ENCODE results near the gene RAB24. TPM values are rescaled to one million over a fixed set of nuclear protein-coding genes. Genes with fewer than 3 reads are reported as not detected.
A peak's percentile ranks its signal among the peaks of the same experiment; 100 is the strongest.
"Not testable (repeated sequence)": the region's sequence is repeated elsewhere in the genome, so short reads cannot be mapped to it uniquely, and the experiment has no call there.

RAB24 gene
- total and polyA plus RNA-seq, 4 donors, result 15.5 to 58.9 (median 39.0) TPM

DNA sequence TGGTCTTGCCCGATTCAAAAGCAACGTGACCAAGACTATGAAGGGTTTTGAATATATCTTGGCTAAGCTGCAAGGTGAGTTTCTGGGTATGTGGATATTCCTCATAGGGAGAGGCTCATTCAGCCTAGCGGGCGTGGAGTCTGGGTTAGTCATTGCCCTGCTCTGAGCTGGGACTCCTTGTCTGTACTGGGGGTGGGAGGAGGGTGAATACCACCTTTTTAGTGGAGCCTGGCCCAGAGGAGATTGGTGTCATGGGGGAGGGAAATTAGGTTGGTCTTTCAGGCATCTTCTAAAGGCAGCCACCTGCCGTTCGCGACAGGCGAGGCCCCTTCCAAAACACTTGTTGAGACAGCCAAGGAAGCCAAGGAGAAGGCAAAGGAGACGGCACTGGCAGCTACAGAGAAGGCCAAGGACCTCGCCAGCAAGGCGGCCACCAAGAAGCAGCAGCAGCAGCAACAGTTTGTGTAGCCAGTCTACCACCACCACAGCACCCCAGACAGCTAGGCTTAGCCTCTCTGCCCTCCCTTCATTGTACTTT is 2.7 kb upstream of the RAB24 start:
- not testable (repeated sequence) for DNase-seq (ENCODE audit: low read depth in 4 of 6, low spot score in 6 of 6); H3K9me3 ChIP-seq (ENCODE audit: control insufficient read depth, insufficient read depth, low read length); H3K27me3 ChIP-seq (ENCODE audit: control insufficient read depth, insufficient read depth, low read length); H3K4me3 ChIP-seq (ENCODE audit: low read depth, low read length); H3K27ac ChIP-seq (ENCODE audit: low read depth, low read length)
- 89% methylated on average over 9 of the region's 11 CpGs for WGBS (ENCODE audit: insufficient coverage)
- Histone ChIP-seq H3K4me1 (ENCODE audit: control insufficient read depth, insufficient read depth, low read length) (peaks cover 65% of the 10 kb centered on the region), H3K36me3 (ENCODE audit: control insufficient read depth, insufficient read depth, low read length) (peaks cover 52% of the 10 kb centered on the region)

DNA sequence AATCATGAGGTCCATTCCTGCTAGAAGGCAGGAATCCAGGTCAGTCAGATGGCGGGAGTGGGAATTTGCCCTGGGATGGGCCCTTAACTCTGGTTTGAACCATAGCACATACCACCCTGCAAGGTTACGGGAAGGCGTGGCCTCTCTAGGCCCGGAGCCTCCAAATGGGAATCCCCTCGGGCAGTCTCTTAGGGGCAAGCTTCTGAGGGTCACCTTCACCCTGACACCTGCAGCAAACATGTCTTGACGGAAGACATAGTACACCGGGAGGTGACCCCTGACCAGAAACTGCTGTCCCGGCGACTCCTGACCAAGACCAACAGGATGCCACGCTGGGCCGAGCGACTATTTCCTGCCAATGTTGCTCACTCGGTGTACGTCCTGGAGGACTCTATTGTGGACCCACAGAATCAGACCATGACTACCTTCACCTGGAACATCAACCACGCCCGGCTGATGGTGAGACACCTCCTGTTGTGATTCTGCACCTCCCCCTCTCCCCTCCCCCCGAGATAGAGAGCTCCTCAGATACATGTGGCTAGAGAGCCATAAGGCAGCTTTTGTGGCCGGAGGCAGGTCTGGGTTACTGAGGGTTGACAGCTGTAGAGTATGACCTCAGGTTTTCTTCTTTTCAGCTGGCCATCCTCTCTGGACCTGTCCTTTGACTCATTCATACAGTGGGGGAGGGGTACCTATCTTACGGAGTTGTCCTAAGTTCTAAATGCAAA is 1.0 kb upstream of the RAB24 start:
- H3K27ac ChIP-seq (ENCODE audit: low read depth, low read length), result no peak overlapping the region
- 29% methylated on average over 6 of the region's 19 CpGs for whole genome bisulfite sequencing (ENCODE audit: insufficient coverage)

DNA sequence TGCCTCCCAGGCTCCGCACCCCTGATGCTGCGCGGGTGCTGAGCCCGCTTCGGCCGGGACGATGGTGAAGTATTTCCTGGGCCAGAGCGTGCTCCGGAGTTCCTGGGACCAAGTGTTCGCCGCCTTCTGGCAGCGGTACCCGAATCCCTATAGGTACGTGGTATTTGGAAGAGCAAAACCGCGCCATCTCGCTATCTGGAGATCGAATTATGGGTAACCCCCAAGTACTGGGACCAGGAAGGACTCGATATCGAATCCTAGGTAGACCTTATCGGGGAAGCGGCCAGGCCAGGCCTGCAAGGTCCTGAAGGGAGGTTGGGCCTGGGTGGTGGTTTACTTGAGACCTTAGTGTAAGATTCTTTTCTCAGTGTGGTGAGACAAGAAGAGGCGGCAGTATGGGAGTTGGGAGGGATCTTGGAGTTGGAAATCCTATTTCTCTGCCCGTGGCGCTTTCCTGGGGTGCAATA is 439 bp upstream of the RAB24 start:
- H3K9me3 ChIP-seq (ENCODE audit: control insufficient read depth, insufficient read depth, low read length), result no peaks in the 10 kb centered on the region
- DNase-seq (ENCODE audit: low read depth in 4 of 6, low spot score in 6 of 6), result no peak
- peak overlapping the region; percentile 56 for H3K4me3 ChIP-seq (ENCODE audit: low read depth, low read length)
- no peak overlapping the region for H3K27ac ChIP-seq (ENCODE audit: low read depth, low read length)
- peaks cover 46% of the 10 kb centered on the region for H3K4me1 ChIP-seq (ENCODE audit: control insufficient read depth, insufficient read depth, low read length)
- no peaks in the 10 kb centered on the region for H3K27me3 ChIP-seq (ENCODE audit: control insufficient read depth, insufficient read depth, low read length)
- under 1% methylated on average over 25 of the region's 25 CpGs for WGBS (ENCODE audit: insufficient coverage)
- H3K36me3 ChIP-seq (ENCODE audit: control insufficient read depth, insufficient read depth, low read length), result peaks cover 59% of the 10 kb centered on the region

More for the DNA sequence above, 1.0 kb upstream of the RAB24 start:
- Histone ChIP-seq H3K9me3 (ENCODE audit: control insufficient read depth, insufficient read depth, low read length) (no peaks in the 10 kb centered on the region), H3K27me3 (ENCODE audit: control insufficient read depth, insufficient read depth, low read length) (no peaks in the 10 kb centered on the region), H3K4me1 (ENCODE audit: control insufficient read depth, insufficient read depth, low read length) (peaks cover 52% of the 10 kb centered on the region), H3K4me3 (ENCODE audit: low read depth, low read length) (peak overlapping the region; percentile 56), H3K36me3 (ENCODE audit: control insufficient read depth, insufficient read depth, low read length) (peaks cover 57% of the 10 kb centered on the region)
- no peak for DNase-seq (ENCODE audit: low read depth in 4 of 6, low spot score in 6 of 6)

DNA sequence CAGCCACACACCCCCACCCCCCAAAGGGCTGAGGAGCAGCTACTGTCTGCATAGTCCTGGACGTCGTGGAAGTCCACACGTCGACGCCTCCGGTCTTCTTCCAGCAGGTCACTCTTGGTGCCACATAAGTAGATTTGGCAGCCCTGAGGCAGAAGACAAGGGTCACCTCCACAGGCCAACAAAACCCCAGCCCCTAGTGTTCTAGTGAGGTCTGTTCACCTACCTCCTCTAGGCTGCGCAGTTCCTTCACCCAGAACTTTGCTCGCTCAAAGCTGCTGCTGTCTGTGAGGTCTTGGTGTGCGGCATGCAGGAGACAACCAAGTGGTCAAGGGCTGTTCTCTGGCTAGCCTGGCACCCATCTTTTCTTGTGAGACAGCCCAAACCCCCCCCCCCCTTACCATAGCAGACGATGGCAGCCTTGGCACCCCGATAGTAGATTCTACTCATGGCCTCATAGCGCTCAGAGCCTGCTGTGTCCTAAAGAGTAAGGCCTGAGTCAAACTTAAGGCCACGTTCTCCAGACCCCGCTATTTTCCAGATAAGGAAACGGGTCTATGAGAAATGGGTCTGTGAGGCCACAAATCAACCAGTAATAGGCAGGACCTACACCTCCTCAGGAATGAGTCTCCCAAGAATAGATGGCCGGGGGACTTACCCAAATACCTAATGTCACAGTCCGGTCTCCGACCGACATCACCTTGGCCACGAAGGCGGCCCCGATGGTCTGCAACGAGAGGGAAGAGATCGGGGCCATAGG is 987 bp downstream of the RAB24 start:
- no peaks in the 10 kb centered on the region for H3K9me3 ChIP-seq (ENCODE audit: control insufficient read depth, insufficient read depth, low read length)
- H3K4me3 ChIP-seq (ENCODE audit: low read depth, low read length), result peak overlapping the region; percentile 81
- H3K27me3 ChIP-seq (ENCODE audit: control insufficient read depth, insufficient read depth, low read length), result no peaks in the 10 kb centered on the region
- WGBS (ENCODE audit: insufficient coverage), result 56% methylated on average over 12 of the region's 24 CpGs
- peak in 1 of 6 donors; percentile 17 for DNase-seq (ENCODE audit: low read depth in 4 of 6, low spot score in 6 of 6)
- H3K4me1 ChIP-seq (ENCODE audit: control insufficient read depth, insufficient read depth, low read length), result peaks cover 37% of the 10 kb centered on the region
- no peak overlapping the region for H3K27ac ChIP-seq (ENCODE audit: low read depth, low read length)
- peaks cover 54% of the 10 kb centered on the region for H3K36me3 ChIP-seq (ENCODE audit: control insufficient read depth, insufficient read depth, low read length)

DNA sequence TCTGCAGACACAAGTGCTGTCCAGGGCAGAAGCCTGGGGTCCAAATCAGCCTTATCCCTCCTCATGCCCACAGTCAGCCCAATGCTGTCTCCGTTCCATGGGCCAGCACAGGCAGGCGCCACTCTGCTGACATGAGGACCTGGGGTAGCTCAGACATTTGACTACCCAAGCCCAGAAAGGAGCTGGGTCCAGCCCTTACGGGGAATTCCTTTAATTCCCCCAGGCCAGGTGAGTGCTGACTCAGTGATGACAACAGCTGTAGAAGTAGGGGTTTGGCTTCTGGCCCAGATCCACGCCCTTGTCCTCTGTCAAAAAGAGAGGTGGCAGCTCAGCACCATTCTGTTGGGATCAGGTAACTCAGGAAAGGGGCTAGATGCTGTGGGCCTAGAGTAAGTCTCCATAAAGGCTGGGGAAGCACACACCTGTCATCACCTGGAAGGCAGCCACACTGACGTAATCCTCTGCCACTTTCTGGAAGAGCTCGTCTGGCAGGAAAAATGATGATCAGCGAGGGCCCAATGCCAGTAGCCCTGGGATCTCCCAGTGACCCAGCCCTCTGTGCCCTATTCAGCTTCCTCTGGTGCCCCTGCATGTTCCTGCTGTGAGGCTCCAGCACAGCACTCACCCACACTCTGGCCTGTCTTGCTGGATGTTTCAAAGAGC is 1.9 kb downstream of the RAB24 start:
- H3K4me3 ChIP-seq (ENCODE audit: low read depth, low read length), result no peak overlapping the region
- no peaks in the 10 kb centered on the region for H3K9me3 ChIP-seq (ENCODE audit: control insufficient read depth, insufficient read depth, low read length)
- peaks cover 47% of the 10 kb centered on the region for H3K36me3 ChIP-seq (ENCODE audit: control insufficient read depth, insufficient read depth, low read length)
- H3K27me3 ChIP-seq (ENCODE audit: control insufficient read depth, insufficient read depth, low read length), result no peaks in the 10 kb centered on the region
- H3K4me1 ChIP-seq (ENCODE audit: control insufficient read depth, insufficient read depth, low read length), result peaks cover 29% of the 10 kb centered on the region
- WGBS (ENCODE audit: insufficient coverage), result 68% methylated on average over 7 of the region's 7 CpGs
- no peak for DNase-seq (ENCODE audit: low read depth in 4 of 6, low spot score in 6 of 6)
- no peak overlapping the region for H3K27ac ChIP-seq (ENCODE audit: low read depth, low read length)

DNA sequence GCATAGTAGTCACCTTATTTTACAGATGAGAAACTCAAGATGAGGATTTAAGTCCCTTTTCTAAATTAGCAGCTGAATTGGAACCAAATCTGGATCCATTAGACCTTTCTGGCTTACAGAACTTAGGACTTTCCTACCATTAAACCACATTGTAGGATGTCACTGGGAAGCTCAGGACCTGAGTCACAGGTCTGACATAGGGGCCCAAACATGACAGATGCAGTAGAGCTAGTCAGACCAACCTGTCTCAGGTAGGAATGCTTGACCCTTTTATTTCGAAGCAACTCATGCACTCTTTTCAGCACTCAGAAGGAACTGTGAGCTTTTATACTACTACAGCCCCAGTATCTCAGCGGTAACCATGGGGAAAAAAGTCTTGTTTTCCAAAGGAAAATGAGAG is 2.6 kb downstream of the RAB24 start:
- Histone ChIP-seq H3K27ac (ENCODE audit: low read depth, low read length) (no peak overlapping the region), H3K36me3 (ENCODE audit: control insufficient read depth, insufficient read depth, low read length) (peaks cover 47% of the 10 kb centered on the region), H3K4me1 (ENCODE audit: control insufficient read depth, insufficient read depth, low read length) (peaks cover 29% of the 10 kb centered on the region)

DNA sequence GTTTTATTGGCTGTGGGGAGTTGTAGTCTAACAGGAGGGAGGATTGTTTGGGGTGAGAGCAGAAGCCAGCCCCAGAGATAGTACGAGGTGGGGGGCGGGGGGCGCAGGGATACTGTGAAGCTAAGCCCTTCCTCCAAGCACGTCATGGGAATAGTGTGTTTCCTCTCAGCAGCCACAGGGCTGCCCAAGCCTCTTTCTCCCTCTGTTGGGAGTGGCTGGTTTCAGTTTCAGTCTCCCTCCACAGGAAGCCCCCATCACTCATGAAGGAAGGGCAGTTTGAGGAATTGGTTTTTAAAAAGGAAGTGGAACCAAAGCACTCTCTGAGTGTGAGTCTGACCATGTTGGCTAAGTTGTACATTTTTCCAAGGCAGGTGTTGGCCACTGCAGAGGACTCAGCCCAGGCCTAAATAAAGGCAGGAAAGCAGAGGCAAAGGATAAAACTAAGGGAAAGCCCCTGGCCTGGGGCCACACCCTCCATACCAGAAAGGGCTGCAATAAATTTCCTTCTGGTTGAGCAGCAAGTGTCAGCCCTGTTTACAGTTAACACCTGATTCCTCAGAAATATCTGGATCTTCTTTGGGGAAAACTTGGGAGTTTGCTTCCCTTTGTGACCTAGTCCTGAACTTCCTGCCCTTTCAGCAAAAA is 3.2 kb downstream of the RAB24 start:
- Histone ChIP-seq H3K4me3 (ENCODE audit: low read depth, low read length) (no peak overlapping the region), H3K27me3 (ENCODE audit: control insufficient read depth, insufficient read depth, low read length) (no peaks in the 10 kb centered on the region), H3K9me3 (ENCODE audit: control insufficient read depth, insufficient read depth, low read length) (no peaks in the 10 kb centered on the region), H3K4me1 (ENCODE audit: control insufficient read depth, insufficient read depth, low read length) (peaks cover 29% of the 10 kb centered on the region), H3K27ac (ENCODE audit: low read depth, low read length) (peak overlapping the region; percentile 22), H3K36me3 (ENCODE audit: control insufficient read depth, insufficient read depth, low read length) (peaks cover 48% of the 10 kb centered on the region)
- DNase-seq (ENCODE audit: low read depth in 4 of 6, low spot score in 6 of 6), result peak in 1 of 6 donors; percentile 62
- no CpG with 5 or more reads among the region's 4 CpGs for WGBS (ENCODE audit: insufficient coverage)

More for the DNA sequence above, 2.6 kb downstream of the RAB24 start:
- Histone ChIP-seq H3K27me3 (ENCODE audit: control insufficient read depth, insufficient read depth, low read length) (no peaks in the 10 kb centered on the region), H3K4me3 (ENCODE audit: low read depth, low read length) (no peak overlapping the region), H3K9me3 (ENCODE audit: control insufficient read depth, insufficient read depth, low read length) (no peaks in the 10 kb centered on the region)
- DNase-seq (ENCODE audit: low read depth in 4 of 6, low spot score in 6 of 6), result no peak
- WGBS (ENCODE audit: insufficient coverage), result no CpG with 5 or more reads among the region's 2 CpGs

DNA sequence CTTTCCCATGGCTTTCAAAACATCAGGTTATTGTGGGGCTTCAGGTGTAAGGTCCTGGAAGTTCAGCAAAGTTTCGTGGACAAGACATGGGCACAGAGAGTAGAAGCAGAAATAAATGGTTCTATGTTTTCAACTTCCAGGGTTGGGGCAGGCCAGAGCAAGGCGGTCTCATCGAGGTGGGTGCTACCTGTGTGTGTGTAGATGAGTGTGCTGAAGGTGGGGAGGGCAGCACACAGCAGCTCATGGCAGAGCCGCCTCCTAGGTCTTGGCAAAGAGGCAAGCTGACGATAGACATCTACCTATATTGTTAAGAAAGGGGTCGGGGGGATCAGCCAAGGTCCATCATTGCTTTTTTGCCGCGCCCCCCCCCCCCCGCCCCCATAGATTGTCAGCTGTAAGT is 3.8 kb downstream of the RAB24 start:
- WGBS (ENCODE audit: insufficient coverage), result 94% methylated on average over 5 of the region's 9 CpGs
- peaks cover 27% of the 10 kb centered on the region for H3K4me1 ChIP-seq (ENCODE audit: control insufficient read depth, insufficient read depth, low read length)
- H3K9me3 ChIP-seq (ENCODE audit: control insufficient read depth, insufficient read depth, low read length), result no peaks in the 10 kb centered on the region
- no peak overlapping the region for H3K4me3 ChIP-seq (ENCODE audit: low read depth, low read length)
- H3K36me3 ChIP-seq (ENCODE audit: control insufficient read depth, insufficient read depth, low read length), result peaks cover 52% of the 10 kb centered on the region
- no peaks in the 10 kb centered on the region for H3K27me3 ChIP-seq (ENCODE audit: control insufficient read depth, insufficient read depth, low read length)
- DNase-seq (ENCODE audit: low read depth in 4 of 6, low spot score in 6 of 6), result no peak
- no peak overlapping the region for H3K27ac ChIP-seq (ENCODE audit: low read depth, low read length)

DNA sequence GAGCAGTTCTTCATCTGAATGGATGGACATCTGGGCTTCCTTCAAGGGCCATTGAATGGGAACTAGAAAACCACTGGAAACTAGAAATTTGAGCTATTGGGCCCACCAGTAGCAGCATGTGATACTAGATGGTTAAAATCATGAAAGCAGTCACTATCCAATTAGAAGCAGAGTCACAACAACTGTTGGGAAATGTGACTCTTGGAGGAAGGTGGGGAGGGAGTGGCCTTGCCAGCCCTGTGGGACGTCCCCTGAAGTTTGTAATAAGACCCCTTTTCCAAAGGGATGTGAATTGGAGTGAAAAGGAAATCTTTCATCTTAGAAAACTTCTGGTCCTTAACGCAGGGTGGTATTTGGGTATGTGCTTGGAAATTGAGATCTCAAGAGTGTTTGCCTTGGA is 5.6 kb downstream of the RAB24 start:
- H3K4me1 ChIP-seq (ENCODE audit: control insufficient read depth, insufficient read depth, low read length), result peaks cover 20% of the 10 kb centered on the region
- H3K36me3 ChIP-seq (ENCODE audit: control insufficient read depth, insufficient read depth, low read length), result peaks cover 66% of the 10 kb centered on the region
- no peak overlapping the region for H3K4me3 ChIP-seq (ENCODE audit: low read depth, low read length)
- no peak overlapping the region for H3K27ac ChIP-seq (ENCODE audit: low read depth, low read length)
- no peak for DNase-seq (ENCODE audit: low read depth in 4 of 6, low spot score in 6 of 6)
- no peaks in the 10 kb centered on the region for H3K27me3 ChIP-seq (ENCODE audit: control insufficient read depth, insufficient read depth, low read length)
- 80% methylated on average over 1 of the region's 2 CpGs for WGBS (ENCODE audit: insufficient coverage)
- no peaks in the 10 kb centered on the region for H3K9me3 ChIP-seq (ENCODE audit: control insufficient read depth, insufficient read depth, low read length)

Measured in spinal cord (tissue), 10 donors.